Left lobe of liver (tissue), 2 donors: ENCODE data around the gene KLK2. TPM values are rescaled to one million over a fixed set of nuclear protein-coding genes. Genes with fewer than 3 reads are reported as not detected.
"Not testable (repeated sequence)": the region's sequence is repeated elsewhere in the genome, so short reads cannot be mapped to it uniquely, and the experiment has no call there.

Experiments
- ATAC-seq: fragments of 200-7000 bp; cut with Tn5 transposase; one replicate; pipeline ENCODE4 v1.9.1; 2020; ENCODE audit warnings: mild to moderate bottlenecking, moderate library complexity
- DNase-seq: peaks from one replicate; pipeline ENCODE4 v3.0.0-alpha.2; 2020; ENCODE audit warnings: low spot score
- total RNA-seq: library from RNA; stranded (reverse); gene quantifications from one replicate; pipeline ENCODE4 v1.2.1, GENCODE V29; 2021
- donor health status: DM: no; HTN: no; CAD: no; lungs with moderate emphysema.
- donor health status: DM: no; HTN: yes; CAD: no.

The KLK2 gene
- total RNA-seq, 1 donor from 2014 or later = not detected

GRCh38 chr19:50891253-50891625 lies 18.0 kb downstream of the KLK2 start:
- DNase-seq (no peak), ATAC-seq (no peak)

- no peak for DNase-seq
- ATAC-seq = no peak
These were observed 20.0 kb downstream of the KLK2 start for GRCh38 chr19:50893047-50893736.

DNA sequence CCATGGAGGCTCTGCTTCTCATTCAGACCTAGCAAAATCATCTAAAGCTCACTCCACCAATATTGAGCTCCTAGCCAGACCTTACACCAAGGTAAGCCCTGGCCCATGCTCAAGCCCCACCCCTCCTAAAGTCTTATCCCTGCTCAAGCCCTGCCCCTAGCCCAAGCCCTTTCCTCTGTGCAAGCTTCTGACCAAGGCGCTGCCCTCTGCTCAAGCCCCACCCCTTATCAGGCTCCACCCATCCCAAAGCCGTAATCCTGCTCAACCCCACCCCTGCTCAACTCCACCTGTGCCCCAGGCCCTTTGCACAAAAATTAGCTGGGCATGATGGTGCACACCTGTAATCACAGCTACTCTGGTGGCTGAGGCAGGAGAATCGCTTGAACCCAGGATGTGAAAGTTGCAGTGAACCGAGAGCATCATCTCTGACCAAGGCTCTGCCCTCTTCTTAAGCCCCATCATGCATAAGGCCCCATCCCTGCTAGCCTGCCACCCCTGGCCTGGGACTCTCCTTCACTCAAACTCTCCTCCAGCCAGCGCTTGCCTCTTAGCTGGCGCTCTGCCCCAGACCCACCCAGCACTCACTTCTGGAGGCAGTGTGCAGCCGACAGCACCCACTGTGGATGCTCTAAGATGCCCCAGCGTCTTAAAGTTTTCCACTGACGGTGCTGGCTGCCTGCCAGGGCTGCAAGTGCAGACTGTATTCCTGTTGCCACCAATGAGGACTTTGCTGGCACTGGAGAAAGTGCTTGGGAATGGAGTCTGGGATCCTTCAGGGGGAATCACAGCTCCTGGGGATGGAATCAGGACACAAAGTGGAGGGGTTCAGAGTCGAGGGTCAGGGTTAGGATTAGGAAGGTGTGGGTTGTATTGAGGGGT lies 21.5 kb downstream of the KLK2 start:
- DNase-seq = no peak
- ATAC-seq = no peak

- not testable (repeated sequence) for ATAC-seq, DNase-seq
These were observed 22.9 kb downstream of the KLK2 start for GRCh38 chr19:50896089-50896590.

DNA sequence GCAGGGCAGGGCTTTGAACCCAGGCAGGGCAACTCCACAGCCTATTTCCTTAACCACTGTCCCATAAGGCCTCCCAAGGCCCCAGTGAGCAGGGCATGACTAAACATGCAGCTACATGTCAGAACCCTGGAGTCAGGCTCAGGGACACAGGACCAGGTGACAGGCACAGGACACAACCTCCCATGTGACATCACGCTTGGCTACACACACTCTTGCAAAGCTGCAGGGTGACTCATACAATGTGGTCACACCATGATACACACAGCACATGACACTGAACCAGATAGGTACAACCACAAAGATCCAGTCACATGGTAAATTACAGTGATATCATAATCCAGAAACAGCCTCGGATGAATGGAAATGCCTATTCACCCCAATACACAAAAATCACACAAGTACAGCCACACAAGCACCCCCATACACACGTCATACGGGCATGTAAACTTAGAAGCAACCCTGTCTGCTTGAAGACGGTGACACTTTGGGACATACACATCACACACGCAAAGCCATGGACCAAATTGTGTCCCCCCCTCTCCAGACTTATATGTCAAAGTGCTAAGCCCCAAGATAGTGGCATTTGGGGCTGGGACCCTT lies 23.5 kb downstream of the KLK2 start:
- no peak for ATAC-seq
- no peak for DNase-seq

- no peak for DNase-seq
- ATAC-seq = no peak
These were observed 24.0 kb downstream of the KLK2 start for GRCh38 chr19:50897191-50897607.

DNA sequence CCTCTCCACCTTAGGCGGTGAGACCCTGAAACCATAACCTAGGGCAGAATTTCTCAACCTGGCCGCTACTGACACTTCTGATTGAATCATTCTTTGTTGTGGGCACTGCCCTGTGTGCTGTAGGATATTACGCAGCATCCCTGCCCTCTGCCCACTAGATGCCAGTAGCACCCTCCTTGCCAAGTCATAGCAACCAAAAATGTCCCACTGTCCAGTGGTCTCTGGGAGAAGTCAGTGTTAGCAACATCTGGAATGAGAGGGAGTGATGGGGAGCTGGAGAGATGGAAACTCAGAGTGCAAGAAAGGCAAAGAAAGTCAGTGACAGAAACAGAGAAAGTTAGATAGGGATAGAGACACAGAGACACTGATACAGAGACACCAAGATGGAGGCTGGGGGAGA lies 24.4 kb downstream of the KLK2 start:
- ATAC-seq (no peak), DNase-seq (no peak)

GRCh38 chr19:50898018-50898417 lies 24.8 kb downstream of the KLK2 start:
- DNase-seq (no peak), ATAC-seq (no peak)

- ATAC-seq (no peak), DNase-seq (no peak)
These were observed 26.3 kb downstream of the KLK2 start for GRCh38 chr19:50899569-50899968.

DNA sequence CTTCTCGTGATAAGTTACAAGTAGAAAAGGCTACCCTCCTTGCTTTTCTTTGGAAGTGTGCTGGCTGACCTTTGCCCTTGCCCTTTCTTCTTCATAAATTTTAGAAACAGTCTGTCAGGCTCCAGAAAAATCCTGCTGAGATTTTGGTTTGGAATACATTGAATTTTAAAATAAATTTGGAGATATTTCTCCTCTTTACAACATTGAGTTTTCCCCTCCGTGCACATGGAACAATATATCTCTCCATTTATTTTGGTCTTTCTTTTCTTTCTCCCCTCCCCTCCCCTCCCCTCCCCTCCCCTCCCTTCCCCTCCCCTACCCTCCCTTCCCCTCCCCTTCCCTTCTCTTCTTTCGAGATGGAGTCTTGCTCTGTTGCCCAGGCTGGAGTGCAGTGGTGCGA lies 29.4 kb downstream of the KLK2 start:
- DNase-seq = no peak

DNA sequence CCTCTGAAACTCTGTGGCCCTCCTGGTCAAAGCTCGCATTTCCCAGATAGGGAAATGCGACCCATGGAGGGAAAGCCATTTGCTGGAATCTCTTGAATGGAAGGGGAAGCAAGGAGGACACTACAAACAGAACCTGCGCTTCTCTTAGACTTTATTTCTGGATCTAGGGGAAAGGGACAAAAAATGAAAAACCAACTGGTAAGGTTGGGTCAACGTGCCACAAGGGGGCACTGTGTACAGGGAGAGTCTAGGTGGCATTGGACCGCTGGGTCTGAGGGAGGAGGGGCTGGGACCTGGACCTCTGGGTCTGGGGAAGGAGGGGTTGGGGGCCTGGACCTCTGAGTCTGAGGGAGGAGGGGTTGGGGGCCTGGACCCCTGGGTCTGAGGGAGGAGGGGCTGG lies 33.0 kb downstream of the KLK2 start:
- no peak for DNase-seq
- peak; percentile 46 for ATAC-seq

More for the DNA sequence above, 29.4 kb downstream of the KLK2 start:
- ATAC-seq = no peak

DNA sequence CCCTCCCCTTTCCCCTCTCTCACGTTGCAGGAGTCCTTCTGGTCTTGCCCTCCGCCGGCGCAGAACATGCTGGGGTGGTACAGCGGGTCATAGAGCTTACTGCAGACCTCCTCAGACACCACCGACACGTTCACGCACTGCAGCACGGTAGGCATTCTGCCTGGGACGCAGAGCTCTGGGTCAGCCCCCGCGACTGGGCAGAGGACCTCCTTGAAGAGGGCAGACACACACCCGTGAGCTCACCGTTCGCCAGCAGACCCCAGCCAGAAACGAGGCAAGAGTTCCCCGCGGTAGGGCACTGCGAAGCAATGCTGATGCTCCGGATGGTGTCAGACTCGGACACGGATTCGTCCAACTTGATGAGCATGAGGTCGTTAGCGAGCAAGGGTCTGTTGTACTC lies 35.1 kb downstream of the KLK2 start:
- no peak for DNase-seq

DNA sequence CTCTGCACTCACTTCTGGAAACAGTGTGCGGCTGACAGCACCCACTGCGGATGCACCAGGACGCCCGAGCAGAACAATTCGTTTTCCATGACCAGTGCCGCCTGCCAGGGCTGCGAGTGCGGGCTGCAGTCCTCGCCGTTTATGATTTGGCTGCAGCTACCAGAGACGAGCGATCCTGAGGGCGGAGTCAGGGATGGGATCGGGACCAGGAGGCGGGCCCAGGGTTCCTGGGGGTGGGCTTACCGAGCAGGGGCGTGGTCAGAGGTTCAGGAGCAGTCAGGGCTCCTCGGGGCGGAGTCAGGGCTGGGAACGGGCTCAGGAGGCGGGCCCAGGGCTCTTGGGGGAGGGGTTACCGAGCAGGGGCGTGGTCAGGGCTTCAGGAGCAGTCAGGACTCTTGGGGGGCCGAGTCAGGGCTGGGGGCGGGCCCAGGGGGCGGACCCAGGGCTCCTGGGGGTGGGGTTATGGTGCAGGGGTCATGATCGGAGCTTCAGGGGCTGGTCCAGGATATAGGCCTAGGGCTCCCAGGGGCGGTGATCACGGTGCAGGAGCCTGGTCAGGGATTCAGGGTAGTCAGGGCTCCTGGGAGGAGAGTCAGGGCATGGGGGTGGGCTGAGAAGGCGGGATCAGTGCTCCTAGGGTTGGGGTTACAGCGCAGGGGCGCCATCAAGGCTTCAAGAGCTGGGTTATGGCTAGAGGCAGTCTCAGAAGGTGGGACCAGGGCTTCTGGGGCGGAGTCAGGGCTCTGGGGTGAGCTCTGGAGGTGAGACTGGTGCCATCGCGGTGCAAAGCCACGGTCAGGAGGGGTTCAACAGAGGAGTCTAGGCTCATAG lies 36.2 kb downstream of the KLK2 start:
- peak; percentile 25 for ATAC-seq
- DNase-seq = no peak

More for the DNA sequence above, 35.1 kb downstream of the KLK2 start:
- no peak for ATAC-seq

DNA sequence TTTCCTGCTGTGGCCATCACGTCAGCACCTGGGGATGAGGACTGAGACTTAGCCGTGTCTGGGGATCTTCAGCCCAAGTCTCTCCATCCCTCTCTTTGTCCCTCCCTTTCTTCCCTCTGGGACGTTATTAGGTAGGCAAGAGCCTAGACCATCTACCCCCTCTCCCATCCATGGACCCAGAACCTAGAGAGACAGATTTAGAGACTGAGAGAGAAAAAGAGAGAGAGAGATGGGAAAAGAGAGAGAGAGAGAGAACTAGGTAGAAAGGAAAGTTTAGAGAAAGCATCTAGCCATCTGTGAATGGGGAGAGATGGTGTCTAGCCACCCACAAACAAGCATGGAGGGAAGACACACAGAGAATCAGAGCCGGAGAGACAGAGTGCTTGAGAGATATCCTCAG lies 37.5 kb downstream of the KLK2 start:
- no peak for DNase-seq
- ATAC-seq = no peak

GRCh38 chr19:50911206-50912101 lies 38.2 kb downstream of the KLK2 start, which contains the start of gene KLK4:
KLK4 (minus strand) TSS chr19:50911395; CDS start chr19:50910738, 657 bp downstream.
- ATAC-seq = no peak
- DNase-seq = no peak

GRCh38 chr19:50912102-50912599 lies 38.9 kb downstream of the KLK2 start:
- DNase-seq (no peak), ATAC-seq (no peak)

GRCh38 chr19:50912727-50913716 lies 39.8 kb downstream of the KLK2 start:
- no peak for ATAC-seq
- no peak for DNase-seq

- ATAC-seq (no peak), DNase-seq (no peak)
These were observed 42.8 kb downstream of the KLK2 start for GRCh38 chr19:50916069-50916468.
